SK-N-SH (cell line): ENCODE measurements around the gene LRRC8E.

ENCODE experiments used
- JUND ChIP-seq: IDR thresholded peaks from 2 replicates; pipeline ENCODE4 v1.4.0; 2012
- RFX5 ChIP-seq: IDR thresholded peaks from 2 replicates; pipeline ENCODE4 v1.6.1; 2012; ENCODE audit warnings: mild to moderate bottlenecking, improper control_type of control experiment, low read length
- TF ChIP-seq, protein P1 (sequence below): fragments of 200-600 bp; sonication (generic); IDR thresholded peaks from 2 replicates; pipeline ENCODE4 v1.6.1; 2017; ENCODE audit warnings: antibody characterized with exemption, mild to moderate bottlenecking, moderate library complexity
- TF ChIP-seq, protein P2 (sequence below): IDR thresholded peaks from 2 replicates; pipeline ENCODE4 v1.4.0; 2012; ENCODE audit warnings: low read depth, borderline replicate concordance
- TF ChIP-seq, protein P3 (sequence below): fragments of 150-350 bp; IDR thresholded peaks from 2 replicates; pipeline ENCODE4 v1.6.1; 2016; ENCODE audit warnings: mild to moderate bottlenecking, low read depth, low read length

DNA sequence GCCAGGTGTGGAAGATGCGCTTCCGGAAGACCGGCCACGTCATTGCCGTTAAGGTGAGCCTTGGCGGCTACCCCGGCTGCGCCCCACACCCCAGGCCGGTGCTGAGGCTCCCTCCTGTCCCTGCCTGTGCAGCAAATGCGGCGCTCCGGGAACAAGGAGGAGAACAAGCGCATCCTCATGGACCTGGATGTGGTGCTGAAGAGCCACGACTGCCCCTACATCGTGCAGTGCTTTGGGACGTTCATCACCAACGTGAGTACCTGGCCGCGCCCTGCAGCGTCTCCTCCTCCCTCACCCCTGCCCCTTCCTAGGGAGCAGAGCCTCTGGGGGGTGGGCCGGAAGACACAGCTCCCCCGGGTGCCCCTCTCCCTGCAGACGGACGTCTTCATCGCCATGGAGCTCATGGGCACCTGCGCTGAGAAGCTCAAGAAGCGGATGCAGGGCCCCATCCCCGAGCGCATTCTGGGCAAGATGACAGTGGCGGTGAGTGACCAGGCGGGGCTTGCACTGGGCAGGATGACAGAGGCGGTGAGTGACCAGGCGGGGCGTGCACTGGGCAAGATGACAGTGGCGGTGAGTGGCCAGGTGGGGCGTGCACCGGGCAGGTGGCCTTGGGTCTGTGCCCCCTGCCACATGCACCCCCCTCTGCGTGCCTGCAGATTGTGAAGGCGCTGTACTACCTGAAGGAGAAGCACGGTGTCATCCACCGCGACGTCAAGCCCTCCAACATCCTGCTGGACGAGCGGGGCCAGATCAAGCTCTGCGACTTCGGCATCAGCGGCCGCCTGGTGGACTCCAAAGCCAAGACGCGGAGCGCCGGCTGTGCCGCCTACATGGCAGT, 22.2 kb downstream of the LRRC8E start:
- TF ChIP-seq, protein P1, sequence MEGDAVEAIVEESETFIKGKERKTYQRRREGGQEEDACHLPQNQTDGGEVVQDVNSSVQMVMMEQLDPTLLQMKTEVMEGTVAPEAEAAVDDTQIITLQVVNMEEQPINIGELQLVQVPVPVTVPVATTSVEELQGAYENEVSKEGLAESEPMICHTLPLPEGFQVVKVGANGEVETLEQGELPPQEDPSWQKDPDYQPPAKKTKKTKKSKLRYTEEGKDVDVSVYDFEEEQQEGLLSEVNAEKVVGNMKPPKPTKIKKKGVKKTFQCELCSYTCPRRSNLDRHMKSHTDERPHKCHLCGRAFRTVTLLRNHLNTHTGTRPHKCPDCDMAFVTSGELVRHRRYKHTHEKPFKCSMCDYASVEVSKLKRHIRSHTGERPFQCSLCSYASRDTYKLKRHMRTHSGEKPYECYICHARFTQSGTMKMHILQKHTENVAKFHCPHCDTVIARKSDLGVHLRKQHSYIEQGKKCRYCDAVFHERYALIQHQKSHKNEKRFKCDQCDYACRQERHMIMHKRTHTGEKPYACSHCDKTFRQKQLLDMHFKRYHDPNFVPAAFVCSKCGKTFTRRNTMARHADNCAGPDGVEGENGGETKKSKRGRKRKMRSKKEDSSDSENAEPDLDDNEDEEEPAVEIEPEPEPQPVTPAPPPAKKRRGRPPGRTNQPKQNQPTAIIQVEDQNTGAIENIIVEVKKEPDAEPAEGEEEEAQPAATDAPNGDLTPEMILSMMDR = no peak
- TF ChIP-seq RFX5 (no peak), JUND (no peak)
- TF ChIP-seq, protein P2, sequence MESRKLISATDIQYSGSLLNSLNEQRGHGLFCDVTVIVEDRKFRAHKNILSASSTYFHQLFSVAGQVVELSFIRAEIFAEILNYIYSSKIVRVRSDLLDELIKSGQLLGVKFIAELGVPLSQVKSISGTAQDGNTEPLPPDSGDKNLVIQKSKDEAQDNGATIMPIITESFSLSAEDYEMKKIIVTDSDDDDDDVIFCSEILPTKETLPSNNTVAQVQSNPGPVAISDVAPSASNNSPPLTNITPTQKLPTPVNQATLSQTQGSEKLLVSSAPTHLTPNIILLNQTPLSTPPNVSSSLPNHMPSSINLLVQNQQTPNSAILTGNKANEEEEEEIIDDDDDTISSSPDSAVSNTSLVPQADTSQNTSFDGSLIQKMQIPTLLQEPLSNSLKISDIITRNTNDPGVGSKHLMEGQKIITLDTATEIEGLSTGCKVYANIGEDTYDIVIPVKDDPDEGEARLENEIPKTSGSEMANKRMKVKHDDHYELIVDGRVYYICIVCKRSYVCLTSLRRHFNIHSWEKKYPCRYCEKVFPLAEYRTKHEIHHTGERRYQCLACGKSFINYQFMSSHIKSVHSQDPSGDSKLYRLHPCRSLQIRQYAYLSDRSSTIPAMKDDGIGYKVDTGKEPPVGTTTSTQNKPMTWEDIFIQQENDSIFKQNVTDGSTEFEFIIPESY = no peak
- TF ChIP-seq, protein P3, sequence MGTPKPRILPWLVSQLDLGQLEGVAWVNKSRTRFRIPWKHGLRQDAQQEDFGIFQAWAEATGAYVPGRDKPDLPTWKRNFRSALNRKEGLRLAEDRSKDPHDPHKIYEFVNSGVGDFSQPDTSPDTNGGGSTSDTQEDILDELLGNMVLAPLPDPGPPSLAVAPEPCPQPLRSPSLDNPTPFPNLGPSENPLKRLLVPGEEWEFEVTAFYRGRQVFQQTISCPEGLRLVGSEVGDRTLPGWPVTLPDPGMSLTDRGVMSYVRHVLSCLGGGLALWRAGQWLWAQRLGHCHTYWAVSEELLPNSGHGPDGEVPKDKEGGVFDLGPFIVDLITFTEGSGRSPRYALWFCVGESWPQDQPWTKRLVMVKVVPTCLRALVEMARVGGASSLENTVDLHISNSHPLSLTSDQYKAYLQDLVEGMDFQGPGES = no peak
